Stimulated activated CD4-positive, alpha-beta T cell treated with anti-CD3 and anti-CD28 coated beads, Interleukin-15, amount 100 ng/mL, for 48 hours (primary cell): Measurements from ENCODE around the gene TMEM107.

Experiments
- DNase-seq, 2 donors: peaks; one replicate each; pipeline ENCODE4 v3.0.0-alpha.2; 2020; ENCODE audit warnings: low read depth in 2 of 2

Gene TMEM107

GRCh38 chr17:8137645-8138373 lies 38.4 kb downstream of the TMEM107 start:
- no peak for DNase-seq

GRCh38 chr17:8133941-8134340 lies 42.2 kb downstream of the TMEM107 start:
- no peak for DNase-seq

- no peak for DNase-seq
Measured at GRCh38 chr17:8133399-8133798, 42.8 kb downstream of the TMEM107 start.

GRCh38 chr17:8131844-8132441 lies 44.2 kb downstream of the TMEM107 start:
- no peak for DNase-seq

- DNase-seq: no peak
Measured at GRCh38 chr17:8128125-8128784, 47.9 kb downstream of the TMEM107 start.

- no peak for DNase-seq
Measured at GRCh38 chr17:8126491-8127066, 49.6 kb downstream of the TMEM107 start.

- DNase-seq: no peak
Measured at GRCh38 chr17:8125947-8126490, 50.2 kb downstream of the TMEM107 start.

GRCh38 chr17:8125154-8125946 lies 50.8 kb downstream of the TMEM107 start:
- DNase-seq: peak; percentile 79 to 81

- no peak for DNase-seq
Measured at GRCh38 chr17:8124350-8125153, 51.6 kb downstream of the TMEM107 start.

- DNase-seq: no peak
Measured at GRCh38 chr17:8123695-8124349, 52.4 kb downstream of the TMEM107 start, which contains the start of gene HES7. Gene HES7 (minus strand): TSS chr17:8124106. CDS start chr17:8124084, 22 bp downstream.

GRCh38 chr17:8122924-8123694 lies 53.1 kb downstream of the TMEM107 start:
- DNase-seq: no peak
